Stimulated activated CD4-positive, alpha-beta T cell treated with anti-CD3 and anti-CD28 coated beads, Interleukin-1b, Interleukin-23, amount 100 ng/mL, for 4 hours (primary cell): Measurements from ENCODE around the gene DNASE1L2.
A peak's percentile ranks its signal among the peaks of the same experiment; 100 is the strongest.

Experiments used
- DNase-seq, 2 donors: peaks; one replicate each; pipeline ENCODE4 v3.0.0-alpha.2; 2020; ENCODE audit warnings: low read depth in 2 of 2

The DNASE1L2 gene, protein sequence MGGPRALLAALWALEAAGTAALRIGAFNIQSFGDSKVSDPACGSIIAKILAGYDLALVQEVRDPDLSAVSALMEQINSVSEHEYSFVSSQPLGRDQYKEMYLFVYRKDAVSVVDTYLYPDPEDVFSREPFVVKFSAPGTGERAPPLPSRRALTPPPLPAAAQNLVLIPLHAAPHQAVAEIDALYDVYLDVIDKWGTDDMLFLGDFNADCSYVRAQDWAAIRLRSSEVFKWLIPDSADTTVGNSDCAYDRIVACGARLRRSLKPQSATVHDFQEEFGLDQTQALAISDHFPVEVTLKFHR

DNA sequence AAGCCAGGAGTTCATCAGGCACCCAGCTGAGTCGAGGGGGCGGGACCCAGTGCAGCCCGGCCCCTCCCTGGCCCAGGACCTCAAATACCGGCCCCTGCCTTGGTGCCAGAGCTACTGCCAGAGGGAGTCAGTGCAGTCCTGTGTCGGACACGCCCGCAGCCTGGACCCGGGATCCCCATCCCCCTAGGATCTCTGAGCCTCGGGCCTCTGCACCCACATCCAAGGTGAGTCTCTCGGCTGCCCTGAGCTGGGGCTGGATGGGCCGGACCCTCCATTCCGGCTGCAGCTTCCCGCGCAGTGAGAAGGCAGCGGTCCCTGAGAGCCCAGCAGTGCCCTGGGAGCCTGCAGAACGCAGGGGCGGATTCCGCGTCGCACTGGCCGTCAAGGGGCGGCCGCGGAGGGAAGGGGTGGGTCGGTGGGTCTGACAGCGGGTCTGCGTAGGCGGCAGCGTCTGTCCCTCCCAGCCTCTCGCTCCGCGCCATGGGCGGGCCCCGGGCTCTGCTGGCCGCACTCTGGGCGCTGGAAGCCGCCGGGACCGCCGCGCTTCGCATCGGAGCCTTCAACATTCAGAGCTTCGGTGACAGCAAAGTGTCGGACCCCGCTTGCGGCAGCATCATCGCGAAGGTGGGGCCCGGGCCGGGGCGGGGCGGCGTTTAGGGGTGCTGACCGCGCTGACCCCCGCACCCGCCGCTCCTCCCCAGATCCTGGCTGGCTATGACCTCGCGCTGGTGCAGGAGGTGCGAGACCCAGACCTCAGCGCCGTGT lies at the start of gene DNASE1L2:
Gene DNASE1L2, plus strand, starts transcription at position 108 of the 765 bp plus-strand sequence. Its CDS starts 373 bp downstream, at position 481.
- DNase-seq = no peak

DNA sequence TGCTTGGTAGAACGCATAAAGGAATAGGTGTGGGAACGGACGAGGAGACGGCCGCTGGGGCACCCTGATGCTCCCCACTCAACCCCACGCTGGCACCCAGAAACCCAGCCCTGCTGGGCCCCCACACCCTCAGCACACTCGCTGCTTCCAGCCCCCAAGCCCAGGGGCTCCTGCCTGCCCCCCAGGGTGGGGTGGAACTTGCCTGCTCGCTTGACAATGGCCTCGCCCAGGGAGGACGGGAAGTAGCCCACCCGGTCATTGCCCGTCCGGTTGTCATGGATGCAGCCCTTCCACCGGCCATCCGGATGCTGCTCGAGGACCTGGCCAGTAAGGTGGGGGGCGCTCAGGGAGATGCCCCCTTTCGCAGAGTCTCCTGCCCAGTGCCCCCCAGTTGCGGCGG lies 49.7 kb upstream of the DNASE1L2 start:
- DNase-seq = no peak

DNA sequence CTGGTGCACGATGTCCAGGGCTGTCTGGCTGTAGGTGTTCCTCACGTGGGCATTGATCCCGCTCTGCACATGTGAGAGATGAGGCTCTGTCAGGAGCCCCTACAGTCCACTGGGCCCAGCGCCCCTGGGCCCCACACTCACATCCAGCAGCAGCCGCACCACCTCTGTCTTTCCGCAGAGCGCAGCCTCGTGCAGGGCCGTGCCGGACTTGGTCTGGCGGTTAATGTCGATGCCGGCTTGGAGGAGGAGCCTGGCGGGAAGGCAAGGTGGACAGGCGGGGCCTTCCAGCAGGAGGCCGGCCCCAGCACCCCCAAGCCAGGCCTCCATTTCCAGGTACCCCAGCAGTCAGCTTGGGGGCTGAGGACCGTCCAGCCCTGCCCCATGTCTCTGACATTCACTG lies 49.0 kb upstream of the DNASE1L2 start:
- DNase-seq = no peak

DNA sequence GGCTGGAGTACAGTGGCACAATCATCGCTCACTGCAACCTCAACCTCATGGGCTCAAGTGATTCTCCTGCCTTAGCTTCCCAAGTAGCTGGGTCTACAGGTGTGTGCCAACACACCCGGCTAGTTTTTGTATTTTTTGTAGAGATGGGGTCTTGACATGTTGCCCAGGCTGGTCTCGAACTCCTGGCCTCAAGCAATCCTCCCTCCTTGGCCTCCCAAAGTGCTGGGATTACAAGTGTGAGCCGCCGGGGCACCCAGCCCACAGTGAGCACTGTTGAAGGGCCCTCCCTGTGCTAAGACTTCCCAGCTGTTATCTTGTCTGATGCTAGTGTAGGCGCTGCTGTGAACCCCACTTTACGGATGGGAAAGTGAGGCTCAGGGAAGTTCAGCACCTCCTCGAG lies 47.8 kb upstream of the DNASE1L2 start:
- no peak for DNase-seq

GRCh38 chr16:2189252-2189893 lies 46.9 kb upstream of the DNASE1L2 start:
- DNase-seq = no peak

DNA sequence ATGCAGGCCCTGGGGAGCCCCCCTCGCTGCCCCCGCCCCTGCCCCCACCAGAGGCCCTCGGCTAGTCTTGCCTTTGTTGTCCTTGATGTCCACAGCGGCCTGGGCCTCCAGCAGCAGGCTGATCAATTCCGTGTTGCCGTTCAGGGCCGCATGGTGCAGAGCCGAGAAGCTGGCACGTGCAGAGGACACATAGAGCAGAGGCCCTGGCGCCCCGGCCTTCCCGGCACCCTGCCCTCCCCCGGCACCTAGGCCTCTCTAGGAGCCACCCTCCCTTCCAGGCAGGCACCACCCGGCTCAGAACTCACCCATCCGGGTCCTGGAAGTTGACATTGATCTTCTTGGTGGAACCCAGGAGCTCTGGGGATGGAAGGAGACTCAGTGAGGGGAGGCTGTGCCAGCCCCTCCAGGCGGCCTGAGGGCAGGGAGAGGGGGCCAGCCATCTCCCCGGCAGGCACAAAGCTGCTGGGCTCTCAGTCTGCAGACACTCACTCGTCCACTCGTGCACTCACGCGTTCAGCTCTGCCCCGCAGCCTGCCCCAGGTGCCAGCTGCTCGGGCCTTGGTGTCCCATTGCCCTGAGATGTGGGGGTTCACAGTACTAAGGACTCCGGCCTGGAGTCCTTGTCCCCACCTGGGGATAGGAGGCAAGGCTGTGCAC lies 46.1 kb upstream of the DNASE1L2 start:
- DNase-seq = no peak

- DNase-seq = no peak
These were observed 45.4 kb upstream of the DNASE1L2 start for GRCh38 chr16:2190659-2191445.

- DNase-seq = no peak
These were observed 44.9 kb upstream of the DNASE1L2 start for GRCh38 chr16:2191446-2191706.

DNA sequence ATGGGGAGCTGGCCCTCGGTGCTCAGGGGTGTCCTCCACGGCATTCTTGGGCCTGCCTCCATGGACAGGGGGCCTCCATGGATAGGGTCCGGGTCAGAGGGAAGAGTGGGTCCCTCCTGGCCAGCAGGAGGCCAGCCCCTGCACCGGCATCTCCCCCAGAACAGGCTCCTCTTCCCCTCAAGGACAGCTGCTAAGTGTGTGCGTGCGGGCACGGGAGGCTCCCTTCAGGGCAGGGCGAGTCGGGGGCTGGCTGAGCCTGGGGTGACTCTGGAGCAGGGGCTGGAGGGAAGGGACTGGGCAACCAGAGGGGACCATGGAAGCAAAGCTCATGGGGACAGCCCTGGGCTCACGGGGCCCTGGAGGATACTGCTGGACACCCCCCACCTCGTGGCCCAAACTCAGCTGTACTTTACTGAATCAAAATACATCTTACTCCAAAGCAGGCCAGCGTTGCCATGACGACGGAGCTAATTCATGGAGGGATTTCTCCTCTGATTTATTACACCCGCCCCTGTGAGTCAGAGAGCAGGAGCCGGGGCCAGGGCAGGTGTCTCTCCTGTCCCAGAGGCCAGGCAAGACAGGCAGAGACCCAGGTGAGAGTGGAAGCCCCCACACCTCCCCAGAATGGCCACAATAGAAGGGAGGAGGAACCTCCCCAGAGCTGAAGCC lies 41.9 kb upstream of the DNASE1L2 start:
- DNase-seq = no peak

DNA sequence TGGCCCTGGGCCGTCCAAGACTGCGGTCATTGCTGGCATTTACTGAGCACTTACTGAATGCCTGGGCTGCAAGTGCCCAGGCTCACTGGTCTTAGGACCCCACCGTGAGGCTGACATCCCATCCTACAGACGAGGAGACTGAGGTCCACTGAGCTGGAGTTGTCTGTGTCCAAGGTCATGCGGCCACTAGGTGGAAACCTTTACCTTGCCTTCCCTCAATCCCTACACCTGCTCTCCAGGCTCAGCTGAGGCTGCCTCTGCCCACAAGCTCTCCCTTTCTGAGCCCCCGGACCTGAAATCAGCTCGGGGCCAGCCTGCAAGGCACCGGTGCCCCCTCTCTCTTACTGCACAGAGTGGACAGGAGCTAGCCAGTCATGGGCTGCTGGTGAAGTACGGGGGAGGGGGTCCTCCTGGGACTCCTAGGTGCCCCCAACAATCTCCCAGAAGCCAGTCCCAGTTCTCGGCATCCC lies 41.4 kb upstream of the DNASE1L2 start:
- DNase-seq = peak in 1 of 2 donors; percentile 41

DNA sequence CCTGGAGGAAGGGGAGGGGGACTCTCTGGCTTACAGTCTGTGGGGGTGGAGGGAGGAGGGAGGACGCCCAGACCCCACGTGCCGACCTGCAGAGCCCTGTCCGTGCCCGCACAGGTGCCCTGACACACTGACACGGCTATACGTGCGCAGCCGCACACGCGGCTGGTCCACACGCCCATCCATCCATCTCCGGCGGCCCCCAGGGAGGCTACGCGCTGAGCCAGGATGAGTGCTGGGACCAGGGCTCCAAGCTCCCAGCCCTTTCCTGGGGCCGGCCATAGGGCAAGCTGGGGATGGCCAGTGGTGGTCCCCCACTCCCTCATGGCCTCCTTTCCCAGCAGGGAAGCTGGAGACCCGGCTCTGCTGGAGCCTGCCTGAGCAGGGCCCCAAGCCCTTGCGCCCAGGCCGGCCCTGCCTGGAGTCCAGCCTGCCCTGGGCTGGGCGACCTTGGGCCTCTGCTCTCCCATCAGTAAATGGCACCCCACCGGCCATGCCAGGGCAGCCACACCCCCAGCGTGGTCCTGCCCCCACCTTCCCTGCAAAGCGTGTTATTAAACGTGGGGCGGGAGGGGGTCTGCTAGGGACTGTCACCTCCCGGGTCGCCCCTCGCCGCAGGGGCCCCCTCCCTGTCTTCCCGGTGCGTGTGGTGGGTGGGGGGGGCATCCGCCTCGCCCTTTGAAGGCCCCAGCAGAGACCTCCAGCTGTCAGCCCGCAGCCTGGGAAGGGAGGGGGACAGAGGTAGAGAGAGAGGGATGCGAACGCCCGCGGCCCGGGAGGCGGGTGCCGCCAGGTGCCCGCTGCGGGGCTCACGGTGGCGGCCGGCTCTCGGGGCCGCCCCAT lies 40.7 kb upstream of the DNASE1L2 start:
- DNase-seq = no peak

DNA sequence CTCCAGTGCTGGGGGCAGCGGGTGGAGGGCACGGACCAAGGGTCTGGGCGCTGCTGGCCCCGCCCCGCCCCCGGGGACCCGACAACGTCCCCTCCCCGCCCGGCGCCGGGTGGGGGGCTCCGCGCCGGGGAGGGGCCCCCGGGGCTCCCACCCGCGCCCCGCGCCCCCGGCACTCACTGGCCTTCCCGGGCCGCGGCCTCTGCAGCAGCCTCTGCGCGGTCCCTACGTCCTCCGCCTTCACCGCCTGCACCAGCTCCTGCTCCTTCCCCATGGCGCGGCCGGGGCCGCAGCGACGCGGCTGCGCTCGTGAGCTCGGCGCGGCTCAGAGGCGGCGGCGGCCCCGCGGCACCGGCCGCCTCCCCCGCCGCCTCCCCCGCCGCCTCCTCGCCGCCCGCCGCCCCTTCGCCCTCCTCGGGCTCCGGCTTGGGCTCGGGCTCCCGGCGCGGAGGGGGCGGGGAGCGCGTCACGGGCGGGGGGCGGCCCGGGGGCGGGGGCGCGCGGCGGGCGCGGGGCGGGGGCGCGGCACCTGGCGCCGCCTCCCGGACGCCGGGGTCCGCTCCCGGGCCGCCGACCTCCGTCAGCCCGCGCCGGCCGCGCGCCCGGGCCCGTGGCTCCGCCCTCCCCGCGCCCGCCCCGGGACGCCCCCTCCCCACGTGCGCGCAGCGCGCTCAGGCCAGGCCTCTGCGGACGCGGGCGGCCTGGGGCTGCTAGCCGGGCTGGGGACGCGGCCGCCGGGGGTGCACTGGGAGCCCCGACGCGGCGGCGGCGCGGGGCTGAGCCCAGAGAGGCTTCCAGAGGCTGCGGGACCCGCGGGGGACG lies 39.9 kb upstream of the DNASE1L2 start, which contains the start of gene CASKIN1:
Gene CASKIN1, minus strand, starts transcription at position 444 of the 819 bp plus-strand sequence. Its CDS starts 173 bp downstream, at position 271.
- no peak for DNase-seq

GRCh38 chr16:2196981-2197511 lies 39.2 kb upstream of the DNASE1L2 start:
- no peak for DNase-seq

GRCh38 chr16:2197765-2198164 lies 38.5 kb upstream of the DNASE1L2 start:
- DNase-seq = no peak

DNA sequence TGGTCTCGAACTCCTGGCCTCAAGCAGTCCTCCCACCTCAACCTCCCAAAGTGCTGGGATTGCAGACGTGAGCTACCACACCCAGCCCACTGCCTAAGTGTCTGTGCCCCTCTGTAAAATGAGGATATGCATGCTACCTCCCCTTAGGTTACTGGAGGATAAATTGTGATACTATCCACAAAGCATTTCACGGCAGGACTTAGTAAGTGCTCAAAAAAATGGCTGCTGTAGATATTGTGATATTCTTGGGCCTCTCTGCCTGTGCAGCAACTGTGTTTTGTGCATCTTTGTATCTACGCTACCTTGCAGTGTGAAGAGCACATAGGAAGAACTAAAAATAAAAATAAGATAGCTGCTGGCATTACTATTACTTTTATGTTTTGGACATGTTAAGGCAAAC lies 38.0 kb upstream of the DNASE1L2 start:
- no peak for DNase-seq

- DNase-seq = no peak
These were observed 37.1 kb upstream of the DNASE1L2 start for GRCh38 chr16:2199095-2199494.

DNA sequence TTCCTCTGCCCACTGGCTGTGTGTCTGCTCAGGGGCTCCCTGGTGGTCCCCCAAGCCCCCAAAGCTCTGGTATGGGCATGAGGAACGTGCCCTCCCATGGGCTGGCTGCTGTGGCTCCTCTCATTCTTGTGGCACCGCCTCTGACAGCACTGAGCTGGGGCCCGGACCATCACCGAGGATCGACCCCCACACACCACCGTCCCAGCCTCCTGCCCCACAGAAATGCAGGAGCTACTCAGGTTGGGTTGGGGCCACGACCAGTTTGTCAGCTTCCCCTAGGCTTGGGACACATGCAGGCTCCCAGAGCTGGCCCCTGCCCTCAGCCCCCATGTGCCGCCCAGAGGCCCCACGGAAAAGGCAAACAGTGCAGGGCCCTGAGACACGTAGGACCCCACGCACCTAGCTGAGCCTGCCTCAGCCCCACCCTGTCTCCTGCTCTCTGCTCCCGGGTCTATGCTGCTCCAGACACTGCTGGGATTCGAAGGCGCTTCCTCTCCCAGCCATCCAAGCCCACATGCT lies 36.6 kb upstream of the DNASE1L2 start:
- no peak for DNase-seq

- DNase-seq = no peak
These were observed 35.9 kb upstream of the DNASE1L2 start for GRCh38 chr16:2200313-2200712.
